ENCODE data around the gene ST8SIA5. TPM values are rescaled to one million over a fixed set of nuclear protein-coding genes. Genes with fewer than 3 reads are reported as not detected.

ST8SIA5 gene
- total RNA-seq, 2 experiments from 2014 or later = 0.15 TPM; not detected in 1

DNA sequence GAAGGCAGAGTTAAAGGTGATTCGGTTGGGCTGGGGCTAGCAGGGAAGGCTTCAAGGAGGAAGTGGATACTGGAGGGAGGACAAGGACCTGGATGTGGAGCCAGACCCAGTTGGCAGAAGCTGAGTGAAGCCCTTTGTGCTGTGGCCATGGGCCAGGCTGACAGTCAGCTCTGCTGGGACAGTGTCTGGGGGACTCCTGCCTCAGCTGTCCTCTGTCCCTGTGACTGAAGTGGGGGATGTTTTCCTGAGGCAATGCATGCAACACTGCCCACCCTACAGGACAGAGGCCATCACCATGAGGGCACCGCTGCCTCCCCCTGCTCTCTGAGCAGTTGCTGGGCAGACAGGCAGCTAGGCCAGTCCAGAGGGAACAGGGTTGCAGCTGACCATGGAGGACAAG, 40.0 kb downstream of the ST8SIA5 start:
- Mint-ChIP-seq H3K9me3 (no peaks in the 10 kb centered on the region), H3K27ac (no peak overlapping the region), H3K27me3 (peaks cover 1% of the 10 kb centered on the region), H3K36me3 (ENCODE audit: low read depth) (no peaks in the 10 kb centered on the region), H3K4me1 (no peaks in the 10 kb centered on the region), H3K4me3 (no peak overlapping the region)
- POLR2A ChIA-PET = no interaction called here
- CTCF ChIA-PET = interaction anchor here (0.8 kb wide), 1 partner anchor 15 kb away, joined by 4 read pairs; no protein-coding TSS in a partner anchor
- DNase-seq = no peak

DNA sequence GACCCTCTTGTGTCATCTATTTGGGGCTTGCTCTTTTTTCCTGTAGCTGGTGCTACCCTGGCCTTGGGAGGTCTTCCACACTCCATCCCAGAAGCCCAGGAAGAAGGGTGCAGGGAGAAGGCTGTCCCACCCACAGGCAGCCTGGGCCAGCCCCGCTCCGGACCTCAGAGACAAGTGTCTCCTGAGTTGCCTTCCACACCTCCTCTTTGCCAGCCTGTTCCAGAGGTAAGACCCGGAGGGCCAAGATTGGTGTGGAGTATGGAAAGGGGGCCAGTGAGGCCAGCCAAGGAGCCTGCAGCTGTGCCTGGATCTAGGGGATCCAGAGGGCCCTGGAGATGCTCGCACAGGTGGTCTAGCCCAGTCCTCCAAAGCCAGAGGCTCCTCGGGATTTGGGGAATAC, 40.5 kb downstream of the ST8SIA5 start:
- H3K27me3 Mint-ChIP-seq = peaks cover 1% of the 10 kb centered on the region

DNA sequence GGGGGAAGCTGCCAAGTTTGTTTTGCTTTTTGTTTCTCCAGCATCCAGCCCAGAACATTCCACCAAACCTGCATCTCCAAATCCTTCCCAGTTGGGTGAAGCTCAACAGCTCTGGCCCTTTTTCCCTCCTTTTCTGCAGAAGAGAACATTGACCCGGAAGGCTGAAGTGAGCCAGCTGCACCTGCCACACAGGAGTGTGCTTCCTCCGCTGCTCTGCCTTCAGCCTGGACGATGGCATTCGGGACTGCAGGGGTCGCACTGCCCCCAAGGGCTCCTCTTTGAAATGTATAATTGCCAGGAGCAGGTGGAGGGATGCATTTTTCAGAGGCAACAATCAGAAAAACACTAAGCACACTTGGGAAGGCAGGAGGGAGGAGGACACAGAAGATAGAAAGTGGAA, 41.8 kb downstream of the ST8SIA5 start:
- POLR2A ChIA-PET = no interaction called here
- H3K36me3 Mint-ChIP-seq (ENCODE audit: low read depth) = no peaks in the 10 kb centered on the region

More for the DNA sequence above, 40.5 kb downstream of the ST8SIA5 start:
- Mint-ChIP-seq H3K4me1 (no peaks in the 10 kb centered on the region), H3K36me3 (ENCODE audit: low read depth) (no peaks in the 10 kb centered on the region), H3K4me3 (no peak overlapping the region), H3K9me3 (no peaks in the 10 kb centered on the region), H3K27ac (no peak overlapping the region)
- DNase-seq = no peak
- ChIA-PET CTCF (interaction anchor here (0.8 kb wide), 1 partner anchor 14 kb away, joined by 4 read pairs; no protein-coding TSS in a partner anchor), POLR2A (no interaction called here)

DNA sequence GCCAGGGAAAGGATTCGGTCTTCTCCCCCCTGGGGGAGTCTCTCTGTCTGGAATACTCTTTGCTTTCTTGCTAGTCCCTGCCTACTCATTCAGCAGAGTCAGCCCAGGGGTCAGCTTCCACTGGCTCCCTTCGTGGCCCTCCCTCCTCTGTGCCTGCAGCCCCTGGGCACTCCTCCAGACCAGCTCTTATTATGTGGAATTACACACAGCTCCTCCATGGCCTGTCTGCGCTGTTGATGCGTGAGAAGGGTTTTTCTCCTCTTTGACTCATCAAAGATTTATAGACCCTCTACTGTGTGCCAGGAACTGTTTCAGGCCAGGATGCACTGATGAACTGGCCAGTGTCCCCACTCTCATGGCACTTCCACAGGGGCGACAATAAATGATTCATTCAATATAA, 44.4 kb downstream of the ST8SIA5 start:
- DNase-seq = no peak
- ChIA-PET CTCF (interaction anchor here (1.5 kb wide), 1 partner anchor 18 kb away, joined by 4 read pairs; no protein-coding TSS in a partner anchor), POLR2A (no interaction called here)
- Mint-ChIP-seq H3K36me3 (ENCODE audit: low read depth) (no peaks in the 10 kb centered on the region), H3K4me3 (no peak overlapping the region), H3K9me3 (no peaks in the 10 kb centered on the region), H3K27ac (no peak overlapping the region), H3K4me1 (no peaks in the 10 kb centered on the region), H3K27me3 (no peaks in the 10 kb centered on the region)

More for the DNA sequence above, 41.8 kb downstream of the ST8SIA5 start:
- DNase-seq = no peak
- Mint-ChIP-seq H3K4me1 (no peaks in the 10 kb centered on the region), H3K9me3 (no peaks in the 10 kb centered on the region), H3K4me3 (no peak overlapping the region), H3K27ac (no peak overlapping the region), H3K27me3 (peaks cover 1% of the 10 kb centered on the region)
- CTCF ChIA-PET = no interaction called here

DNA sequence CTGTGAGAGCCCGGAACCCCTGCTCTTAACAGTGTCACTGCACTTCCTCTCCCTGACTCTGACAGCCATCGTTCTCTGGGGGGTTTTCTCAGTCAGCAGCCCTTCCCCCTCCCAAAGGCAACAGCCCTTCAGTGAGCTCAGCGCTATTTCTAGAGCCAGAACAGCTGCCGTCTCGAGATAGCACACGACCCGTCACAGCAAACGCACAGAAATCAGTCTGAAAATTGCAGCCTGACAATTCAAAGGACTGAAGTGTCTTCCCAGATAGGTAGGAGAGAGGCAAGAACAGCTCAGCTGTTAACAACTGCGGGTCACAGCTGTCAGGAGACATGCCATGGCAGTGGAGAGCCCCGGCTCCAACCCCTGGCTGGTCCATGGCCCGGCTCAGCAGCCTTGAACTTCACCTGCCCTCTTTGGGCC, 45.4 kb downstream of the ST8SIA5 start:
- CTCF ChIA-PET = interaction anchor here (1.5 kb wide), 1 partner anchor 17 kb away, joined by 4 read pairs; no protein-coding TSS in a partner anchor
- no peaks in the 10 kb centered on the region for H3K4me1 Mint-ChIP-seq
- no peak overlapping the region for H3K27ac Mint-ChIP-seq
- POLR2A ChIA-PET = no interaction called here
- no peak overlapping the region for H3K4me3 Mint-ChIP-seq
- no peaks in the 10 kb centered on the region for H3K27me3 Mint-ChIP-seq
- no peak for DNase-seq
- no peaks in the 10 kb centered on the region for H3K9me3 Mint-ChIP-seq
- no peaks in the 10 kb centered on the region for H3K36me3 Mint-ChIP-seq (ENCODE audit: low read depth)

DNA sequence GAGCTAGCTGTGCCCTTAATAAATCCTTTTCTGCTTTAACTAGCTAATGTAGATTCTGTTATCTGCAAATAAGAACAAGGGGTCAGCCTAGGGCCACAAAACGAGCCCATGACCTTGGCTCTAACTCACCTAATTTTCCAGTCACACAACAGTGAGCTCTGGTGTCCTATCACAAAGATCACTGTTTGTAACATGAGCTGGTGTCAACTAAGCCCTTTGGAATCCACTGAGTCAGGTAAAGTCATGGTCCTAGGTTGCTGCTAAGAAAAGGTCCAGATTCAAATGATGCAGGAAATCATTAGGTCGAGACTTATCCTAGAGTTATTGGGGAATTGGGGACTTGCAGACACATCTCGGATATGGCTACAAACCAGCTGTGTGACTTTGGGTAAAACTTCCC, 49.9 kb downstream of the ST8SIA5 start:
- H3K27me3 Mint-ChIP-seq = no peaks in the 10 kb centered on the region
- no peaks in the 10 kb centered on the region for H3K36me3 Mint-ChIP-seq (ENCODE audit: low read depth)
- H3K4me3 Mint-ChIP-seq = no peak overlapping the region
- no peak for DNase-seq
- H3K9me3 Mint-ChIP-seq = no peaks in the 10 kb centered on the region
- POLR2A ChIA-PET = no interaction called here
- CTCF ChIA-PET = no interaction called here
- no peaks in the 10 kb centered on the region for H3K4me1 Mint-ChIP-seq
- no peak overlapping the region for H3K27ac Mint-ChIP-seq

DNA sequence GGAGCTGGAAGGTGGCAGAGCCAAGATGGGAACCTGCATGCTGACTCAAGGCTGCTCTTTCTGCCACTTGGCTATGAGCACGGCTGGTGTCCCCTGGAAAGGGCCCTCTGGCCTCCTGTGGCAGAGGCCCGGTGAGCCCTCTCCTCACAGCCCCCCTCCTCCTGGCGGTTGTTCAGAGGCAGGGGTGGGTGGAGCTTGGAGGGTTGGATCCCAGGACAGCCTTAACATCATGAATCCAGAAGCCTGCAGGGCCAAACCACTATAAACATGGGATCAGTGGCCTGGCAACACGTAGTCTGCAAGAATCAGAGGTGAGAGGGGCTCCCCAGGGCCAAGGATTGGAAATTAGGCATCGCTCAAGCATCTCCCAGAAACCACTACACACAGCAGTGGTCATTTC, 51.3 kb downstream of the ST8SIA5 start:
- H3K9me3 Mint-ChIP-seq = no peaks in the 10 kb centered on the region
- DNase-seq = no peak
- no peaks in the 10 kb centered on the region for H3K4me1 Mint-ChIP-seq
- H3K27ac Mint-ChIP-seq = no peak overlapping the region
- POLR2A ChIA-PET = interaction anchor here (0.6 kb wide), 1 partner anchor 44 kb away, joined by 3 read pairs; no protein-coding TSS in a partner anchor
- H3K4me3 Mint-ChIP-seq = no peak overlapping the region
- CTCF ChIA-PET = no interaction called here
- H3K27me3 Mint-ChIP-seq = no peaks in the 10 kb centered on the region
- no peaks in the 10 kb centered on the region for H3K36me3 Mint-ChIP-seq (ENCODE audit: low read depth)

DNA sequence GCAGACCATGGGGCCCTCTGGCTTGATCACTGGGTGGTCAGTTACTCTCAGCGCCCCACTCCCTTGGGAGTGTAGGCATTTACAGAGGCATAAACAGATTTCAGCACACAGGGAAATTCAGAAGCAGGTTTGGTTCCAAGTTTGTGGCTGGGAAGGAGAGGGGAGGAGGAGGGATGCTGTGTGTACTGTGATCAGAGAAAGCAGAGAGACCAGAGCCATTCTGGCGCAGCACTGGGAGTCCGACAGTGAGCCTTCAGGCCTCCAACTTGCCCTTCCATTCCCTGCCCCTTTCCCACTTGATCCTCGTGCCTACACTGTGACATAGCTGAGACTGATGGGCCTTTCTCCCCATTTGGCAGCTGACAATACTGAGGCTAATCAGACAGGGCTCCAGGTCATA, 52.0 kb downstream of the ST8SIA5 start:
- POLR2A ChIA-PET = interaction anchor here (0.6 kb wide), 1 partner anchor 44 kb away, joined by 3 read pairs; no protein-coding TSS in a partner anchor
- Mint-ChIP-seq H3K9me3 (no peaks in the 10 kb centered on the region), H3K4me3 (no peak overlapping the region), H3K27me3 (no peaks in the 10 kb centered on the region), H3K27ac (no peak overlapping the region), H3K4me1 (no peaks in the 10 kb centered on the region), H3K36me3 (ENCODE audit: low read depth) (no peaks in the 10 kb centered on the region)
- no peak for DNase-seq
- CTCF ChIA-PET = no interaction called here

DNA sequence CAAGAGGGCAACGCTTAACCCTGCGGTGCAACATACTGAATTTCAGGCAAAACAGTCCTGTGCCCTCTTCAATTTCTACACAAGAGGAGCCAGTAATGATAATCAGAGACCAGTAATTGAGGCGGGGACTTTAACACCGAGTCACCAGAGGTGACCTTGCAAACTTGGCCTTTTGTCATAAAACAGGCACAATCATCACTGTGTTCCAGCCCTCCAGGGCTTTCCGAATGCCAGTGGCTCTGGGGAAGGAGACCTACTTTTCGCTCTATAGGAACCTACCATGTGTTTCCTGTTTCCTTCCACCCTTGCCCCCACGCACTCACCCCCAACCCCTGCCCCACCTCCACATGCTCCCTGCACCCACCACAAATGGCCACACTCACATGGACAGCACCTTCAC, 52.7 kb downstream of the ST8SIA5 start:
- no peak for DNase-seq
- POLR2A ChIA-PET = no interaction called here
- Mint-ChIP-seq H3K4me1 (no peaks in the 10 kb centered on the region), H3K27me3 (no peaks in the 10 kb centered on the region), H3K27ac (no peak overlapping the region), H3K4me3 (no peak overlapping the region), H3K9me3 (no peaks in the 10 kb centered on the region), H3K36me3 (ENCODE audit: low read depth) (no peaks in the 10 kb centered on the region)
- CTCF ChIA-PET = no interaction called here

DNA sequence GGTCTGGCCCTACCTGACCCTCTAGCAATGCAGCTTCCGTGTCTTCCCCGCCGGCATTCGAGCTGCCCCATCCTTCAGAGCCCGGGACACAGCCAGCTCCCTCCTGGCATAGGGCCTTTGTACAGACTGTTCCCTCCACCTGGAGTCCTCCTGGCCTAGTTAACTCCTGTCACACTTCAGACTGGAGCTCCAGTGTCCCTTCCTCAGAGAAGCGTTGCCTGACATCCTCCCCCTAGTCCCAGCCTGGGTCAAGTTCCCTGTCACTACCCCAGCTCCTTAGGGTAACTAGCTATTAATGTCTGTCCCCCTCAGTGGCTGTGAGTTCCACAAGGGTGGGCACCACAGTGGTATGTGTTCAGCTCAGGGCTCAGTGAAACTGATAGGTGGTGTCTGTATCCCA, 54.4 kb downstream of the ST8SIA5 start:
- Mint-ChIP-seq H3K9me3 (peaks cover 7% of the 10 kb centered on the region), H3K27ac (no peak overlapping the region), H3K4me1 (no peaks in the 10 kb centered on the region), H3K4me3 (no peak overlapping the region), H3K36me3 (ENCODE audit: low read depth) (no peaks in the 10 kb centered on the region), H3K27me3 (peaks cover 4% of the 10 kb centered on the region)
- ChIA-PET CTCF (interaction anchor here (0.5 to 1.6 kb wide), 6 partner anchors 12 to 1094 kb away, joined by 3 to 4 read pairs (median 3); no protein-coding TSS in a partner anchor), POLR2A (interaction anchor here (0.6 kb wide), 1 partner anchor 1869 kb away, joined by 4 read pairs; no protein-coding TSS in a partner anchor)
- no peak for DNase-seq

DNA sequence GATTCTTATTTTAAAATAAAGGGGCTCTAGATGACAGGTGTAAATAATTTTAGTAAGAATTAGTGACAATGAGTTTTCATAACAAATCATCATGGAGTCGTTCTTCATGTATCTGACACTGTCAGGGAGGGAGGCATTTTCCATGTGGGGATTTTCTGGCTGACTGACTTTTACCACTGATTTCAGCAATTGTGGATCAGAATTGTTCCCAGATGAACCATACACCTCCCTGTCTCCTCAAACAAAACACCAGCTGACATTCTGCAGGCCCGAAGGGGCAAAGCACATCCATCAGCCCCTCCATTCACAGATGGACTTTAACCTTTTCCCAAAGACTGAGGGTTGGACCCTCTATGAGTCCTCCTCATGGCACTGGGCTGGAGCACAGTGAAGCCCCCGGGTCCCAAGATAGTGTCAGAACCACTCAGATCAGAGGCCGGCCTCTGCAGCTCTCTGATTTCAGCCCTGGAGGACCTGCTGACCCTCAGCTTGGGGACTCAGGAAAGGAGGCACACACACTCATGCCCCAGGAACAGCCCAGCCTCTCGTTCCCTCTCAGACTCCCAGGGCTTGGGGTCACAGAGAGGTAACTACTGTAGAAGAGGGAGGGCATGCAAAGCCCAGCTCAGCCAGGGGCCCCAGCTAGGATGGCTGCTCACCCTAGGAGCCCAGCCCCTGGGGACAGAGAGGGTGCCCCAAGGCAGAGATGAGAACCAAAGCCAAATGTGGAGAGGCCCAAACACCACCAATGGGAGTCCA, 56.6 kb downstream of the ST8SIA5 start:
- no peak overlapping the region for H3K27ac Mint-ChIP-seq

DNA sequence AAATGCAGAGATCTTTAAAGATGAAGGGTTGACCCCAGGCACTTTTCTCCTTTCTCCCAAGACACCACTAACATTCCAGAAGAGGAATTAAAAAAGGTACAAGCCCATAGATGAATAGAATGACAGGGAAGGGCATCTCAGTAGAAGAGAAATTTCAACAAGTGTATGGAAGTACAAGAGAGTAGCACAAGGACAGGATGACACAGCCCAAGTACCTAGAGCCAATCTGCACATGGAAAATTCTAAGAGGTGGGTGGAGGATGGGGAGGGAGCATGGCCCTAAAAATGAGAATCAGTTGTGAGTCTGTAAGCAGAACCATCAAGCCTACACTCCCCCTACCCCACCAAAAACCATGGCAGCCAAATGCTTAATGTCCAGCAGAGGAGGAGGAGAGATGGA, 60.2 kb downstream of the ST8SIA5 start:
- ChIA-PET CTCF (interaction anchor here (0.6 to 1.1 kb wide), 2 partner anchors 42 to 364 kb away, joined by 3 to 4 read pairs; no protein-coding TSS in a partner anchor), POLR2A (no interaction called here)
- no peaks in the 10 kb centered on the region for H3K4me1 Mint-ChIP-seq

More for the DNA sequence above, 56.6 kb downstream of the ST8SIA5 start:
- ChIA-PET CTCF (no interaction called here), POLR2A (no interaction called here)
- H3K27me3 Mint-ChIP-seq = peaks cover 5% of the 10 kb centered on the region
- H3K36me3 Mint-ChIP-seq (ENCODE audit: low read depth) = no peaks in the 10 kb centered on the region
- DNase-seq = no peak
- peaks cover 10% of the 10 kb centered on the region for H3K9me3 Mint-ChIP-seq
- no peak overlapping the region for H3K4me3 Mint-ChIP-seq
- H3K4me1 Mint-ChIP-seq = no peaks in the 10 kb centered on the region

DNA sequence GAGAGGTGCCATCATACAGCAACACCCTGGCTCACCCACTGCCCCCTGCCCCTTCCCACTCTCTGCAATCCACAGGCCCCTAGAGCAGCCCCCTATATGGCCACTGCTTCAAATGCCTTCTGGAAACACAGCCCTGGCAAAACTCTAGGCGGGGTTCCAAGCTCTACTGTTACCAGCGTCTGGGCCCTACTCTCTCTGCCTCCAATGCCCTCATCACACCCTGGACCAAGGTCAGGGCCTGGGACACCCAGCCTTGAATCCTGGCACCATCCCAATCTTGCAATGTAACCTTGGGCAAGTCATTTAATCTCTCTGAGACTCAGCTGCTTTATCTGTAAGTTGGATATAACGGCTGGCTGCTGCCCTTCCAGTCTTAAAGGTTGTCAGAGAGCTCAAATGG, 60.6 kb downstream of the ST8SIA5 start:
- CTCF ChIA-PET = interaction anchor here (1.1 kb wide), 1 partner anchor 42 kb away, joined by 3 read pairs; no protein-coding TSS in a partner anchor
- Mint-ChIP-seq H3K36me3 (ENCODE audit: low read depth) (no peaks in the 10 kb centered on the region), H3K4me1 (no peaks in the 10 kb centered on the region)

More for the DNA sequence above, 60.2 kb downstream of the ST8SIA5 start:
- no peak for DNase-seq
- Mint-ChIP-seq H3K27ac (no peak overlapping the region), H3K4me3 (no peak overlapping the region), H3K36me3 (ENCODE audit: low read depth) (no peaks in the 10 kb centered on the region), H3K9me3 (peaks cover 10% of the 10 kb centered on the region), H3K27me3 (peaks cover 5% of the 10 kb centered on the region)

More for the DNA sequence above, 60.6 kb downstream of the ST8SIA5 start:
- POLR2A ChIA-PET = no interaction called here
- Mint-ChIP-seq H3K27me3 (peaks cover 5% of the 10 kb centered on the region), H3K27ac (no peak overlapping the region), H3K9me3 (peaks cover 10% of the 10 kb centered on the region), H3K4me3 (no peak overlapping the region)
- DNase-seq = no peak

Measured in activated CD4-positive, alpha-beta T cell treated with anti-CD3 and anti-CD28 coated beads, Interleukin-2, amount 10 ng/mL, durations not matched to agents 7 days and 5 days (primary cell).